Uterus (tissue), 2 donors: Measurements from ENCODE around the gene PPFIBP1.

Experiments used
- POLR2A ChIP-seq, 2 donors: fragments of 450-650 bp; IDR thresholded peaks; one replicate each; pipeline ENCODE4 v1.6.1; 2016; ENCODE audit warnings: antibody characterized with exemption in 2 of 2, mild to moderate bottlenecking in 1 of 2, moderate library complexity in 1 of 2
- TF ChIP-seq, protein P1 (sequence below), 4 experiments: fragments of 200-600 bp in 2 of 4; fragments of 450-650 bp in 2 of 4; sonication (generic) in 2 of 4; IDR thresholded peaks; one replicate each; pipeline ENCODE4 v1.5.1; 2016 to 2019; ENCODE audit warnings: antibody characterized with exemption in 4 of 4, mild to moderate bottlenecking in 2 of 4, moderate library complexity in 1 of 4

DNA sequence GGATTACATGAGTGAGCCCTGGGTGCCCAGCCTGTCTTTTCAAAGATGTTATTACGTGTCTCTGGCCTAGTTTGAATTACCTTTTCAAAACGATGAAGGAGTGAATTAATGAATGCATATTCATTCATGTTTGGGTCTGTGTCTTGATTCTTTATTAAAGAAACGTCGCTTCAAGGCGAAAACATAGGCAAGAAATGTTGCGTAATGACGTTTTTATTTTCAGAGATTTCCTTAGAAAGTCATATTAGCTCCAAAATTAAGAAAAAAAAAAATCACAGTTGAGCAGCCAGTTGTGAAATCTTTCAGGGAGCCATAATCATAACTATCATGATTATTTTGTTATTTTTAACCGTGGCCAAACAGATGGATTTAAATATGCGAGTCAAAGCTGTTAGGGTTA lies 3.5 kb downstream of the PPFIBP1 start:
- TF ChIP-seq, protein P1, sequence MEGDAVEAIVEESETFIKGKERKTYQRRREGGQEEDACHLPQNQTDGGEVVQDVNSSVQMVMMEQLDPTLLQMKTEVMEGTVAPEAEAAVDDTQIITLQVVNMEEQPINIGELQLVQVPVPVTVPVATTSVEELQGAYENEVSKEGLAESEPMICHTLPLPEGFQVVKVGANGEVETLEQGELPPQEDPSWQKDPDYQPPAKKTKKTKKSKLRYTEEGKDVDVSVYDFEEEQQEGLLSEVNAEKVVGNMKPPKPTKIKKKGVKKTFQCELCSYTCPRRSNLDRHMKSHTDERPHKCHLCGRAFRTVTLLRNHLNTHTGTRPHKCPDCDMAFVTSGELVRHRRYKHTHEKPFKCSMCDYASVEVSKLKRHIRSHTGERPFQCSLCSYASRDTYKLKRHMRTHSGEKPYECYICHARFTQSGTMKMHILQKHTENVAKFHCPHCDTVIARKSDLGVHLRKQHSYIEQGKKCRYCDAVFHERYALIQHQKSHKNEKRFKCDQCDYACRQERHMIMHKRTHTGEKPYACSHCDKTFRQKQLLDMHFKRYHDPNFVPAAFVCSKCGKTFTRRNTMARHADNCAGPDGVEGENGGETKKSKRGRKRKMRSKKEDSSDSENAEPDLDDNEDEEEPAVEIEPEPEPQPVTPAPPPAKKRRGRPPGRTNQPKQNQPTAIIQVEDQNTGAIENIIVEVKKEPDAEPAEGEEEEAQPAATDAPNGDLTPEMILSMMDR (IDR thresholded peaks at IDR 0.05) = no peak
- TF ChIP-seq POLR2A (IDR thresholded peaks at IDR 0.05) = no peak
